HG03460 (cell line): ENCODE results near the gene CUL3.
"Not testable (repeated sequence)": the region's sequence is repeated elsewhere in the genome, so short reads cannot be mapped to it uniquely, and the experiment has no call there.

ENCODE experiments used
- ATAC-seq: cut with Tn5 transposase; IDR thresholded peaks from one replicate; pipeline ENCODE4 v1.9.1; 2021; ENCODE audit not compliant: unreplicated experiment

The CUL3 gene

GRCh38 chr2:224485081-224486014, 99.8 kb downstream of the CUL3 start:
- not testable (repeated sequence) for ATAC-seq

GRCh38 chr2:224479826-224480225, 105.3 kb downstream of the CUL3 start:
- no peak for ATAC-seq

- no peak for ATAC-seq
Observed at GRCh38 chr2:224472827-224473226, 112.3 kb downstream of the CUL3 start.

GRCh38 chr2:224472137-224472536, 113.0 kb downstream of the CUL3 start:
- ATAC-seq, result no peak

- no peak for ATAC-seq
Observed at GRCh38 chr2:224469374-224469964, 115.7 kb downstream of the CUL3 start.

- ATAC-seq, result no peak
Observed at GRCh38 chr2:224466304-224466895, 118.8 kb downstream of the CUL3 start.

GRCh38 chr2:224461391-224461790, 123.8 kb downstream of the CUL3 start:
- ATAC-seq, result no peak

GRCh38 chr2:224457408-224458096, 127.6 kb downstream of the CUL3 start:
- ATAC-seq, result no peak

GRCh38 chr2:224453892-224454291, 131.3 kb downstream of the CUL3 start:
- ATAC-seq, result no peak

- ATAC-seq, result no peak
Observed at GRCh38 chr2:224449212-224450147, 135.7 kb downstream of the CUL3 start.

- no peak for ATAC-seq
Observed at GRCh38 chr2:224448236-224448635, 136.9 kb downstream of the CUL3 start.

GRCh38 chr2:224444783-224445182, 140.4 kb downstream of the CUL3 start:
- no peak for ATAC-seq

GRCh38 chr2:224444021-224444420, 141.1 kb downstream of the CUL3 start:
- ATAC-seq, result no peak

- no peak for ATAC-seq
Observed at GRCh38 chr2:224442071-224442967, 142.8 kb downstream of the CUL3 start.

- ATAC-seq, result no peak
Observed at GRCh38 chr2:224440988-224441387, 144.2 kb downstream of the CUL3 start.

GRCh38 chr2:224438726-224439125, 146.4 kb downstream of the CUL3 start:
- no peak for ATAC-seq

GRCh38 chr2:224436634-224437033, 148.5 kb downstream of the CUL3 start:
- ATAC-seq, result no peak

- ATAC-seq, result no peak
Observed at GRCh38 chr2:224434618-224435017, 150.5 kb downstream of the CUL3 start.

GRCh38 chr2:224433442-224433841, 151.7 kb downstream of the CUL3 start:
- no peak for ATAC-seq
